CD4-positive, alpha-beta memory T cell (primary cell): ENCODE measurements around the gene POLR1E. TPM values are rescaled to one million over a fixed set of nuclear protein-coding genes. Genes with fewer than 3 reads are reported as not detected.
"Not testable (repeated sequence)": the region's sequence is repeated elsewhere in the genome, so short reads cannot be mapped to it uniquely, and the experiment has no call there.

Experiments
- CTCF ChIA-PET: fragments of 350-600 bp; sonication (Branson Sonifier 250); formaldehyde crosslinking; loops from one replicate; lab custom pipeline; 2021; ENCODE audit warnings: inconsistent platforms; ENCODE audit not compliant: partially characterized antibody; lab: Charles Lee
- POLR2A ChIA-PET: fragments of 350-600 bp; sonication (Branson Sonifier 250); formaldehyde crosslinking; loops from one replicate; lab custom pipeline; 2021; ENCODE audit not compliant: partially characterized antibody; lab: Charles Lee
- DNase-seq, 5 donors: peaks; one replicate each; pipeline versions ENCODE4 v3.0.0 to v3.0.0-alpha.2; 2020 to 2022; ENCODE audit warnings: mixed read lengths in 1 of 5
- H3K27ac ChIP-seq: one replicate; pipeline ENCODE4 v1.7.0; 2013; ENCODE audit warnings: low read depth, low read length
- H3K27me3 ChIP-seq: 2 replicates; pipeline ENCODE4 v1.7.0; 2013; ENCODE audit warnings: mild to moderate bottlenecking, low read length, moderate library complexity; ENCODE audit not compliant: insufficient read depth
- H3K36me3 ChIP-seq: 2 replicates; pipeline ENCODE4 v1.7.0; 2013; ENCODE audit warnings: mild to moderate bottlenecking, low read length, moderate library complexity; ENCODE audit not compliant: insufficient read depth
- H3K4me1 ChIP-seq: 2 replicates; pipeline ENCODE4 v1.7.0; 2013; ENCODE audit warnings: mild to moderate bottlenecking, low read length, moderate library complexity; ENCODE audit not compliant: insufficient read depth
- H3K4me3 ChIP-seq, 2 donors: one replicate each; pipeline ENCODE4 v1.7.0; 2013; ENCODE audit warnings: low read length in 2 of 2, mild to moderate bottlenecking in 1 of 2
- H3K9me3 ChIP-seq, 2 donors: one replicate each; pipeline ENCODE4 v1.7.0; 2013; ENCODE audit warnings: low read length in 2 of 2, control low read depth in 1 of 2; ENCODE audit not compliant: control insufficient read depth in 1 of 2
- H3K27ac Mint-ChIP-seq, 7 donors: one replicate each; pipeline ENCODE4 v1.8.0; 2020 to 2021; ENCODE audit warnings: mixed read lengths in 7 of 7, mild to moderate bottlenecking in 6 of 7, inconsistent platforms in 3 of 7, moderate library complexity in 3 of 7
- H3K27me3 Mint-ChIP-seq, 2 donors: one replicate each; pipeline ENCODE4 v1.8.0; 2020 to 2021; ENCODE audit warnings: mixed read lengths in 2 of 2
- H3K36me3 Mint-ChIP-seq, 2 donors: one replicate each; pipeline ENCODE4 v1.8.0; 2020 to 2021; ENCODE audit warnings: mixed read lengths in 2 of 2, inconsistent platforms in 1 of 2, mild to moderate bottlenecking in 1 of 2
- H3K4me1 Mint-ChIP-seq, 4 donors: one replicate each; pipeline ENCODE4 v1.8.0; 2020 to 2021; ENCODE audit warnings: mixed read lengths in 4 of 4, mild to moderate bottlenecking in 1 of 4
- H3K4me3 Mint-ChIP-seq, 8 donors: one replicate each; pipeline ENCODE4 v1.8.0; 2020 to 2021; ENCODE audit warnings: mixed read lengths in 8 of 8, mild to moderate bottlenecking in 7 of 8, moderate library complexity in 6 of 8, inconsistent platforms in 3 of 8
- H3K9me3 Mint-ChIP-seq, 8 donors: one replicate each; pipeline ENCODE4 v1.8.0; 2020 to 2021; ENCODE audit warnings: mixed read lengths in 8 of 8, mild to moderate bottlenecking in 5 of 8, inconsistent platforms in 3 of 8, moderate library complexity in 1 of 8
- intact Hi-C: fragments of 100-400 bp; cut with micrococcal nuclease; formaldehyde crosslinking; loops from one replicate; pipeline ENCODE4 v1.15.1; 2023
- polyA plus RNA-seq, 2 donors: library from polyadenylated mRNA; unstranded; fragments of 300-500 nt; fragmentation: Illumina TruSeq; gene quantifications; one replicate each; pipeline ENCODE4 v1.2.3, GENCODE V29; 2021
- total RNA-seq, 2 experiments: library from RNA; stranded (reverse); gene quantifications; one replicate each; pipeline ENCODE4 v1.2.3, GENCODE V29; 2021

The POLR1E gene
- total and polyA plus RNA-seq, 4 experiments from 2014 or later, result 12.2 to 38.2 (median 29.5) TPM

DNA sequence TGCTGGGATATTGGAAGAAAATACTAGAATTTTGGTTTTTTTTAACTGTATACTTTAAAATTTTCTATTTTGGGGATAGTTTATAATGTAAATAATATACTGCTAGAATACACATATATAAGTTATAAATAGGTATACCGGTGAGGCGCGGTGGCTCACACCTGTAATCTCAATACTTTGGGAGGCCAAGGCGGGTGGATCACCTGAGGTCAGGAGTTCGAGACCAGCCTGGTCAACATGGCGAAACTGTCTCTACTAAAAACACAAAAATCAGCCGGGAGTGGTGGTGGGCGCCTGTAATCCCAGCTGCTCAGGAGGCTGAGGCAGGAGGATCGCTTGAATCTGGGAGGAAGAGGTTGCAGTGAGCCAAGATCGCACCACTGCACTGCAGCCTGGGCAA is 28.7 kb downstream of the POLR1E start:
- CTCF ChIA-PET, H3K4me3 Mint-ChIP-seq, H3K27me3 ChIP-seq, H3K36me3 Mint-ChIP-seq, intact Hi-C loops, H3K4me1 Mint-ChIP-seq, H3K36me3 ChIP-seq, H3K4me1 ChIP-seq, H3K27me3 Mint-ChIP-seq, H3K27ac ChIP-seq, H3K9me3 ChIP-seq, DNase-seq, H3K9me3 Mint-ChIP-seq, H3K4me3 ChIP-seq, H3K27ac Mint-ChIP-seq: not testable (repeated sequence)
- POLR2A ChIA-PET, result interaction anchor here (1.5 kb wide), 1 partner anchor 10 kb away, joined by 4 read pairs; no protein-coding TSS in a partner anchor

DNA sequence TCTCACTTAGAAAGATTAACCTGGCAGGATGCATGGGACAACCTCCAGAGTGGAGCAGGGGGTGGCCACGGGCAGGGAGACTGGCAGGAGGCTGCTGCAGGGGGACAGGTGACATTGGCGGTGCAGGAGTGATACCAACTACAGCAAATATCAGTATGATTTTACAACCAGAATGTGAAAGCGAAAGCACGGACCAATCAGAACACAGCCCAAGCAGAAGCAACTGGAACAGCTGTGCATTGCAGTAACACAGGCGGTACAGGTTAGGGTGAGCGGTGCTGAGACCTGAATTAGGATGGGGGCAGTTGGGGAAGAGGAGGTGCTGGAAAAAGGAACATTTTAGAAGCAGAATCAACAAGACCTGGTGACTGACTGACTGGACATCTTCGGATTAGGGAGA is 29.3 kb downstream of the POLR1E start:
- POLR2A ChIA-PET, result interaction anchor here (1.5 kb wide), 1 partner anchor 11 kb away, joined by 4 read pairs; no protein-coding TSS in a partner anchor
- peak overlapping the region in 4 of 7 donors; percentile 22 to 41 (median 26) for H3K27ac Mint-ChIP-seq

DNA sequence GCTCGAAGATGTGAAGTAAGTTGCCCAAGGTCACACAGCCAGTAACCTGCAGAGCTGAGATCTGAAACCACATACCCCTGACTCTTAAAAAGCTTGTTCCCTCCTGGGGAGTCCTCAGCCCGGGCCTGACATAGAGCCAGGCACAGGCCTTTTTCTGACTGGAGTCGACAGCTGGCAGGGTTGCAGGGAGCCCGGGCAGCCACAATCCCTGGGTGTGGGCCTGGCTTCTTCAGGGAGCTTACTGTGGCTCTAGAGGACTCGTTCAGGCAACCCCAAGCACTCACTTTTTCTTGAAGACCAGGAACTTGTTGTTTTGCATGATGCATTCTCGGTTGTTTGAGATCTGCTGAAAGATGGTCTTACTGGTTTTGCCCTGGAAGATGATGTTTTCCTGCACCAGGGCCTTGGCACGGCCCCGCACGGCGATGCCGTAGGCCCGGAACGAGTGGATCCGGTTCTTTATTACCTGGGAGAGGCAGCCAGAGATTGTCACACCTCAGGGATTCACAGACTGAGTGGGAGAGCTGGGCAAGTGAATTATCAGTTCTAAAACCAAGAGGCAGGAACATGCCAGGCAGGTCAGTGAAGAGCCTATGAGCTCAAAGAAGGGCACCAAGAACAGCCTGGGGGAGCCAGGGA is 30.0 kb downstream of the POLR1E start:
- intact Hi-C loops, result no loop called here
- Histone ChIP-seq H3K27me3 (no peaks in the 10 kb centered on the region), H3K9me3 (no peaks in the 10 kb centered on the region), H3K4me1 (no peaks in the 10 kb centered on the region), H3K4me3 (no peak overlapping the region), H3K36me3 (no peaks in the 10 kb centered on the region), H3K27ac (no peak overlapping the region)
- Mint-ChIP-seq H3K4me1 (peaks cover 0 to 2% (median under 1%) of the 10 kb centered on the region in 4 donors), H3K27me3 (no peaks in the 10 kb centered on the region), H3K27ac (peak overlapping the region in 3 of 7 donors; percentile 19 to 62 (median 32)), H3K9me3 (no peaks in the 10 kb centered on the region), H3K36me3 (peaks cover 6 to 10% of the 10 kb centered on the region in 2 donors), H3K4me3 (no peak overlapping the region)
- POLR2A ChIA-PET, result interaction anchor here (1.5 kb wide), 1 partner anchor 12 kb away, joined by 4 read pairs; no protein-coding TSS in a partner anchor
- no peak for DNase-seq
- CTCF ChIA-PET, result no interaction called here

More for the DNA sequence above, 29.3 kb downstream of the POLR1E start:
- H3K9me3 ChIP-seq, result no peaks in the 10 kb centered on the region
- H3K4me3 ChIP-seq, result no peak overlapping the region
- no peaks in the 10 kb centered on the region for H3K9me3 Mint-ChIP-seq
- CTCF ChIA-PET, result no interaction called here
- H3K4me1 ChIP-seq, result no peaks in the 10 kb centered on the region
- peaks cover 0 to 2% (median under 1%) of the 10 kb centered on the region in 4 donors for H3K4me1 Mint-ChIP-seq
- DNase-seq, result no peak
- H3K36me3 Mint-ChIP-seq, result peaks cover 5 to 6% of the 10 kb centered on the region in 2 donors
- peak overlapping the region in 1 of 8 donors; percentile 34 for H3K4me3 Mint-ChIP-seq
- H3K36me3 ChIP-seq, result no peaks in the 10 kb centered on the region
- no peak overlapping the region for H3K27ac ChIP-seq
- H3K27me3 ChIP-seq, result no peaks in the 10 kb centered on the region
- H3K27me3 Mint-ChIP-seq, result no peaks in the 10 kb centered on the region
- intact Hi-C loops, result no loop called here

DNA sequence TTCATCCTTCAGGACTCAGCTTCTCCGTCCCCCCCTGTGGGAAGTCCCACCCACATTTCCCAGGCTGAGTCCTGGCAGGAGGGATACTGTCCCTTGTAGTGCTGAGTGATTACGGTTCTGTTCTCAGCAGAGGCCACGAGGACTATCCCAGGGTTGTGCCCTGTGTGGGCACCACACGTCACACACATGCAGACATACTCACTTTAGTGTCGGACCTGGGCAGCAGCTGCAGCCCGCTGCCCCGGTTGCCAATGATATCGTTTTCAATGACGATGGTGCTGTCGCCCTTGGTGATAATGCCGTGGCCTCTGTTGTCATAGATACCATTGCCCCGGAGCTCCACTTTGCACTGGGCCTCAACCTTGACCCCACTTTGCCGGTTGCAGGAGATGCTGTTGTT is 32.2 kb downstream of the POLR1E start:
- POLR2A ChIA-PET, result interaction anchor here (1.2 kb wide), 1 partner anchor 32 kb away, joined by 3 read pairs; the partner anchor contains the start of gene POLR1E
- H3K27me3 Mint-ChIP-seq, result no peaks in the 10 kb centered on the region

DNA sequence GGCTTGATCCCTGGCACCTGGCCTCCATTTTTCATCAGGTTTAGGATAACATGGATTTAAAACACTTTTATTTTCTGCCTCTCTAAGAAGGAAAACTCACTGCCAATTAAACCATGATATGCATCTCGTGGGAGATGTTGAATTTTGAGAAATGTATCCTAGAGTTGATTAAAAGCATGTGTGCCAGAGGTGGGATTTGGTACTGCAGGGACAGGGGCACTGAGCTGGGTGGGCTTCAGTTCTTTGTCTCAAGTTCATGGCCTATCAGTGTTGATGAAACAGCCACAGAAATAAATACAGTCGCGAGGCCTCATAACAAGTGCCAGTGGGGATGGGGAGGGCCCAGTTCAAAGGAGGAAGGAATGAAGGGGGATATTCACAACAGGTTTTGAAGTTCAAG is 34.9 kb downstream of the POLR1E start:
- no peaks in the 10 kb centered on the region for H3K36me3 ChIP-seq
- CTCF ChIA-PET, result interaction anchor here (0.7 kb wide), 1 partner anchor 98 kb away, joined by 3 read pairs; no protein-coding TSS in a partner anchor
- no peaks in the 10 kb centered on the region for H3K27me3 ChIP-seq
- POLR2A ChIA-PET, result interaction anchor here (0.6 kb wide), 1 partner anchor 8 kb away, joined by 4 read pairs; no protein-coding TSS in a partner anchor
- H3K4me3 Mint-ChIP-seq, result no peak overlapping the region
- H3K4me3 ChIP-seq, result no peak overlapping the region
- no peaks in the 10 kb centered on the region for H3K4me1 Mint-ChIP-seq
- H3K36me3 Mint-ChIP-seq, result peaks cover 29 to 31% of the 10 kb centered on the region in 2 donors
- no peak for DNase-seq
- H3K9me3 ChIP-seq, result no peaks in the 10 kb centered on the region
- intact Hi-C loops, result no loop called here
- no peak overlapping the region for H3K27ac ChIP-seq
- peak overlapping the region in 3 of 7 donors; percentile 45 to 67 (median 57) for H3K27ac Mint-ChIP-seq
- H3K9me3 Mint-ChIP-seq, result no peaks in the 10 kb centered on the region
- H3K27me3 Mint-ChIP-seq, result no peaks in the 10 kb centered on the region
- no peaks in the 10 kb centered on the region for H3K4me1 ChIP-seq

More for the DNA sequence above, 32.2 kb downstream of the POLR1E start:
- CTCF ChIA-PET, result no interaction called here
- no peaks in the 10 kb centered on the region for H3K4me1 ChIP-seq
- H3K36me3 ChIP-seq, result no peaks in the 10 kb centered on the region
- Mint-ChIP-seq H3K36me3 (peaks cover 16 to 17% of the 10 kb centered on the region in 2 donors), H3K4me3 (no peak overlapping the region), H3K9me3 (no peaks in the 10 kb centered on the region), H3K27ac (no peak overlapping the region), H3K4me1 (peaks cover 0 to 2% (median under 1%) of the 10 kb centered on the region in 4 donors)
- no peaks in the 10 kb centered on the region for H3K9me3 ChIP-seq
- no peak overlapping the region for H3K4me3 ChIP-seq
- H3K27ac ChIP-seq, result no peak overlapping the region
- intact Hi-C loops, result no loop called here
- no peak for DNase-seq
- no peaks in the 10 kb centered on the region for H3K27me3 ChIP-seq

DNA sequence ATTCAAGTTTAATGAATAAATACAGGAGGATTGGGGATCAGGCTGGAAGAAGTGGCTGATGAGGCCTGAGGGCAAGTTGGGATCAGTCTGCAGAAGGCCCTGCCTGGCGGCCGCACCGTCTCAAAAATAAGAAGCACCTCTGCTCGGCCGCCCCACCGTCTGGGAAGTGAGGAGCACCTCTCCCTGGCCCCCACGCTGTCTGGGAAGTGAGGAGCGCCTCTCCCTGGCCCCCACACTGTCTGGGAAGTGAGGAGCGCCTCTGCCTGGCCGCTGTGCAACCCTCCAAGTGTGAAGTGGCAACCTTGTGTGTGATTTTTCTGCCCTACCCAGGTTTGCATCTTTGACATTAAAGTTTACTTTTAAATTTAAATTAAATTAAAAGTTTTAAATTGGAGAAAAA is 35.4 kb downstream of the POLR1E start:
- no peak overlapping the region for H3K4me3 ChIP-seq
- intact Hi-C loops, result no loop called here
- Mint-ChIP-seq H3K27ac (peak overlapping the region in 1 of 7 donors; percentile 67), H3K36me3 (peaks cover 29 to 31% of the 10 kb centered on the region in 2 donors), H3K4me1 (no peaks in the 10 kb centered on the region), H3K4me3 (no peak overlapping the region), H3K9me3 (no peaks in the 10 kb centered on the region), H3K27me3 (no peaks in the 10 kb centered on the region)
- no peaks in the 10 kb centered on the region for H3K36me3 ChIP-seq
- H3K27me3 ChIP-seq, result no peaks in the 10 kb centered on the region
- H3K4me1 ChIP-seq, result no peaks in the 10 kb centered on the region
- ChIA-PET POLR2A (no interaction called here), CTCF (no interaction called here)
- no peak for DNase-seq
- H3K27ac ChIP-seq, result no peak overlapping the region
- no peaks in the 10 kb centered on the region for H3K9me3 ChIP-seq

DNA sequence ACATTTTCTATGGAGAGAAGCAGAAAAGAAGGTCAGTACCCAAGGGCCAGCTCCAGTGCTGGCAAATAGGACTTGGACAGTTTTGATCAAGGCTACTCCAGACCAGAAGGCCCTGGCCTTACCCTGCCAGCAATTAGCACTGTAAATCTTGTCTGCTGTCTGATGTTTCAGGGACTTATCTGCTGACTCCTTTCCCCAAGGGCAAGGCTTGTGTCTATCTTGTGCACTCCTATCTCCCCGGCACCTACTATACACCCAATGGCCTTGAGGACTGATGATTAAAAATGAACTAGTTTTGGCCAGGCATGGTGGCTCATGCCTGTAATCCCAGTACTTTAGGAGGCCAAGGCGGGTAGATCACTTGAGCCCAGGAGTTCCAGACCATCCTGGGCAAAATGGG is 37.2 kb downstream of the POLR1E start:
- no peaks in the 10 kb centered on the region for H3K27me3 ChIP-seq
- Mint-ChIP-seq H3K36me3 (peaks cover 31 to 35% of the 10 kb centered on the region in 2 donors), H3K9me3 (no peaks in the 10 kb centered on the region), H3K27ac (peak overlapping the region in 1 of 7 donors; percentile 53), H3K27me3 (no peaks in the 10 kb centered on the region), H3K4me3 (no peak overlapping the region), H3K4me1 (peaks cover 0 to 1% (median 0%) of the 10 kb centered on the region in 4 donors)
- no peak overlapping the region for H3K4me3 ChIP-seq
- intact Hi-C loops, result no loop called here
- DNase-seq, result no peak
- POLR2A ChIA-PET, result no interaction called here
- no peaks in the 10 kb centered on the region for H3K36me3 ChIP-seq
- H3K9me3 ChIP-seq, result no peaks in the 10 kb centered on the region
- no peak overlapping the region for H3K27ac ChIP-seq
- peaks cover under 1% of the 10 kb centered on the region for H3K4me1 ChIP-seq
- CTCF ChIA-PET, result no interaction called here
